ENCODE data around the gene SLC25A18. TPM values are rescaled to one million over a fixed set of nuclear protein-coding genes. Genes with fewer than 3 reads are reported as not detected.

The SLC25A18 gene
- total RNA-seq, 1 experiment from 2014 or later = 0.35 TPM

GRCh38 chr22:17576470-17576869 is 13.2 kb downstream of the SLC25A18 start:
- BruUV-seq (replicated peaks) = no TSS peak
- no peak for TF ChIP-seq CTCF (IDR thresholded peaks at IDR 0.05; ENCODE audit: unreplicated experiment)
- H3K4me1 Mint-ChIP-seq (ENCODE audit: insufficient read depth, unreplicated experiment) = peaks cover 15% of the 10 kb centered on the region
- peak overlapping the region; percentile 6 for H3K4me3 Mint-ChIP-seq (ENCODE audit: unreplicated experiment)
- no peaks in the 10 kb centered on the region for H3K27me3 Mint-ChIP-seq (ENCODE audit: insufficient read depth, unreplicated experiment)
- peak overlapping the region; percentile 94 for H3K27ac Mint-ChIP-seq (ENCODE audit: low read depth, unreplicated experiment)
- H3K36me3 Mint-ChIP-seq (ENCODE audit: insufficient read depth, unreplicated experiment) = no peaks in the 10 kb centered on the region
- no peaks in the 10 kb centered on the region for H3K9me3 Mint-ChIP-seq (ENCODE audit: unreplicated experiment)
- CTCF ChIA-PET = interaction anchor here (0.6 to 1.9 kb wide), 2 partner anchors 10 to 18 kb away, joined by 3 to 10 read pairs; no protein-coding TSS in a partner anchor
- POLR2A ChIA-PET = interaction anchor here (0.7 to 1.8 kb wide), 15 partner anchors 11 to 405 kb away, joined by 3 to 11 read pairs (median 4); partner anchors contain the start of gene BCL2L13
- DNase-seq (ENCODE audit: unreplicated experiment) = peak; percentile 99
- intact Hi-C loops (cut with micrococcal nuclease) = loop anchor here (2.0 kb wide), 1 partner anchor 62 kb away; the partner anchor contains the start of gene BCL2L13

- intact Hi-C loops (cut with micrococcal nuclease) = no loop called here
- DNase-seq (ENCODE audit: unreplicated experiment) = peak; percentile 61
- H3K4me3 Mint-ChIP-seq (ENCODE audit: unreplicated experiment) = no peak overlapping the region
- no peaks in the 10 kb centered on the region for H3K9me3 Mint-ChIP-seq (ENCODE audit: unreplicated experiment)
- no TSS peak for BruUV-seq (replicated peaks)
- TF ChIP-seq CTCF (IDR thresholded peaks at IDR 0.05; ENCODE audit: unreplicated experiment) = no peak
- H3K27me3 Mint-ChIP-seq (ENCODE audit: insufficient read depth, unreplicated experiment) = no peaks in the 10 kb centered on the region
- no peaks in the 10 kb centered on the region for H3K36me3 Mint-ChIP-seq (ENCODE audit: insufficient read depth, unreplicated experiment)
- peak overlapping the region; percentile 41 for H3K27ac Mint-ChIP-seq (ENCODE audit: low read depth, unreplicated experiment)
- peaks cover 14% of the 10 kb centered on the region for H3K4me1 Mint-ChIP-seq (ENCODE audit: insufficient read depth, unreplicated experiment)
- CTCF ChIA-PET = interaction anchor here (0.6 to 1.7 kb wide), 5 partner anchors 8 to 576 kb away, joined by 3 to 4 read pairs (median 3); no protein-coding TSS in a partner anchor
- POLR2A ChIA-PET = interaction anchor here (1.4 to 1.5 kb wide), 3 partner anchors 13 to 61 kb away, joined by 4 to 6 read pairs (median 4); no protein-coding TSS in a partner anchor
Measured at GRCh38 chr22:17578136-17578754, 14.9 kb downstream of the SLC25A18 start.

- TF ChIP-seq CTCF (IDR thresholded peaks at IDR 0.05; ENCODE audit: unreplicated experiment) = no peak
- no peaks in the 10 kb centered on the region for H3K27me3 Mint-ChIP-seq (ENCODE audit: insufficient read depth, unreplicated experiment)
- CTCF ChIA-PET = interaction anchor here (1.1 to 1.7 kb wide), 2 partner anchors 10 to 21 kb away, joined by 3 to 4 read pairs; no protein-coding TSS in a partner anchor
- no peak for DNase-seq (ENCODE audit: unreplicated experiment)
- H3K4me3 Mint-ChIP-seq (ENCODE audit: unreplicated experiment) = no peak overlapping the region
- no peaks in the 10 kb centered on the region for H3K9me3 Mint-ChIP-seq (ENCODE audit: unreplicated experiment)
- no peaks in the 10 kb centered on the region for H3K36me3 Mint-ChIP-seq (ENCODE audit: insufficient read depth, unreplicated experiment)
- BruUV-seq (replicated peaks) = no TSS peak
- H3K27ac Mint-ChIP-seq (ENCODE audit: low read depth, unreplicated experiment) = peak overlapping the region; percentile 39
- H3K4me1 Mint-ChIP-seq (ENCODE audit: insufficient read depth, unreplicated experiment) = peaks cover 14% of the 10 kb centered on the region
- POLR2A ChIA-PET = interaction anchor here (1.5 kb wide), 1 partner anchor 8 kb away, joined by 5 read pairs; no protein-coding TSS in a partner anchor
- intact Hi-C loops (cut with micrococcal nuclease) = no loop called here
Measured at GRCh38 chr22:17579535-17579981, 16.3 kb downstream of the SLC25A18 start.

GRCh38 chr22:17580441-17581031 is 17.2 kb downstream of the SLC25A18 start:
- H3K27ac Mint-ChIP-seq (ENCODE audit: low read depth, unreplicated experiment) = no peak overlapping the region
- no peak overlapping the region for H3K4me3 Mint-ChIP-seq (ENCODE audit: unreplicated experiment)
- H3K9me3 Mint-ChIP-seq (ENCODE audit: unreplicated experiment) = no peaks in the 10 kb centered on the region
- ChIA-PET CTCF (no interaction called here), POLR2A (interaction anchor here (0.9 to 1.5 kb wide), 2 partner anchors 9 to 48 kb away, joined by 3 to 5 read pairs; partner anchors contain the start of gene ATP6V1E1)
- intact Hi-C loops (cut with micrococcal nuclease) = no loop called here
- H3K4me1 Mint-ChIP-seq (ENCODE audit: insufficient read depth, unreplicated experiment) = peaks cover 10% of the 10 kb centered on the region
- no peaks in the 10 kb centered on the region for H3K27me3 Mint-ChIP-seq (ENCODE audit: insufficient read depth, unreplicated experiment)
- no TSS peak for BruUV-seq (replicated peaks)
- H3K36me3 Mint-ChIP-seq (ENCODE audit: insufficient read depth, unreplicated experiment) = no peaks in the 10 kb centered on the region
- DNase-seq (ENCODE audit: unreplicated experiment) = no peak
- no peak for TF ChIP-seq CTCF (IDR thresholded peaks at IDR 0.05; ENCODE audit: unreplicated experiment)
